GM13977 (cell line): ENCODE measurements around the gene TSHZ2.

Experiments
- DNase-seq: peaks from one replicate; pipeline ENCODE4 v3.0.0; 2012; ENCODE audit warnings: low spot score
- CTCF ChIP-seq: IDR thresholded peaks from 2 replicates; pipeline ENCODE4 v1.5.1; 2012; ENCODE audit warnings: mild to moderate bottlenecking, control low read depth; ENCODE audit not compliant: insufficient read depth; ENCODE audit errors: extremely low read depth, missing control alignments
- in situ Hi-C: fragments of 300-500 bp; cut with MboI; formaldehyde crosslinking; loops from one replicate; pipeline ENCODE4 v1.12.0; 2022; ENCODE audit warnings: low sequenced_read_pairs, low pct_unique_long_range_greater_than_20kb, mixed read lengths, inconsistent platforms; ENCODE audit not compliant: unreplicated experiment

Gene TSHZ2

GRCh38 chr20:53168491-53168890 is 196.3 kb downstream of the TSHZ2 start:
- no peak for TF ChIP-seq CTCF

GRCh38 chr20:53170196-53170595 is 198.0 kb downstream of the TSHZ2 start:
- in situ Hi-C loops = no loop called here
- TF ChIP-seq CTCF = no peak
- DNase-seq = no peak

More at GRCh38 chr20:53168491-53168890, 196.3 kb downstream of the TSHZ2 start:
- in situ Hi-C loops = no loop called here
- no peak for DNase-seq

- in situ Hi-C loops = no loop called here
- DNase-seq = no peak
- no peak for TF ChIP-seq CTCF
These were observed 198.9 kb downstream of the TSHZ2 start for GRCh38 chr20:53171065-53171464.

GRCh38 chr20:53174454-53174853 is 202.3 kb downstream of the TSHZ2 start:
- in situ Hi-C loops = no loop called here
- no peak for DNase-seq
- no peak for TF ChIP-seq CTCF

- TF ChIP-seq CTCF = no peak
These were observed 203.1 kb downstream of the TSHZ2 start for GRCh38 chr20:53175135-53175780.

GRCh38 chr20:53176134-53176533 is 204.0 kb downstream of the TSHZ2 start:
- in situ Hi-C loops = no loop called here
- TF ChIP-seq CTCF = no peak
- no peak for DNase-seq

More at GRCh38 chr20:53175135-53175780, 203.1 kb downstream of the TSHZ2 start:
- in situ Hi-C loops = no loop called here
- no peak for DNase-seq

- DNase-seq = no peak
- in situ Hi-C loops = no loop called here
- TF ChIP-seq CTCF = no peak
These were observed 205.5 kb downstream of the TSHZ2 start for GRCh38 chr20:53177687-53178086.
